ENCODE data around the gene SNX8.
A peak's percentile ranks its signal among the peaks of the same experiment; 100 is the strongest.

The SNX8 gene

GRCh38 chr7:2212906-2213305, 101.3 kb downstream of the SNX8 start:
- no peak for TF ChIP-seq CTCF (IDR thresholded peaks at IDR 0.05; ENCODE audit: low read depth, low read length, missing control alignments)
- H3K4me3 ChIP-seq (replicated peaks; ENCODE audit: low read depth, low read length): no peak overlapping the region
- DNase-seq (ENCODE audit: extremely low read depth, low read depth): no peak

GRCh38 chr7:2211926-2212325, 102.3 kb downstream of the SNX8 start:
- no peak overlapping the region for H3K4me3 ChIP-seq (replicated peaks; ENCODE audit: low read depth, low read length)
- TF ChIP-seq CTCF (IDR thresholded peaks at IDR 0.05; ENCODE audit: low read depth, low read length, missing control alignments): no peak
- no peak for DNase-seq (ENCODE audit: extremely low read depth, low read depth)

- TF ChIP-seq CTCF (IDR thresholded peaks at IDR 0.05; ENCODE audit: low read depth, low read length, missing control alignments): no peak
- no peak for DNase-seq (ENCODE audit: extremely low read depth, low read depth)
- H3K4me3 ChIP-seq (replicated peaks; ENCODE audit: low read depth, low read length): no peak overlapping the region
These were observed 102.9 kb downstream of the SNX8 start for GRCh38 chr7:2211259-2211880.

GRCh38 chr7:2210551-2211258, 103.5 kb downstream of the SNX8 start:
- no peak overlapping the region for H3K4me3 ChIP-seq (replicated peaks; ENCODE audit: low read depth, low read length)
- no peak for DNase-seq (ENCODE audit: extremely low read depth, low read depth)
- TF ChIP-seq CTCF (IDR thresholded peaks at IDR 0.05; ENCODE audit: low read depth, low read length, missing control alignments): no peak

- no peak overlapping the region for H3K4me3 ChIP-seq (replicated peaks; ENCODE audit: low read depth, low read length)
- TF ChIP-seq CTCF (IDR thresholded peaks at IDR 0.05; ENCODE audit: low read depth, low read length, missing control alignments): no peak
- DNase-seq (ENCODE audit: extremely low read depth, low read depth): no peak
These were observed 104.3 kb downstream of the SNX8 start for GRCh38 chr7:2209961-2210323.

GRCh38 chr7:2209146-2209960, 104.9 kb downstream of the SNX8 start:
- peak; percentile 25 for DNase-seq (ENCODE audit: extremely low read depth, low read depth)
- no peak overlapping the region for H3K4me3 ChIP-seq (replicated peaks; ENCODE audit: low read depth, low read length)
- peak; percentile 82 for TF ChIP-seq CTCF (IDR thresholded peaks at IDR 0.05; ENCODE audit: low read depth, low read length, missing control alignments)

Measured in HFF-Myc (cell line).